OCI-LY3 (cell line): Measurements from ENCODE around the gene RFX3.

Experiments
- H2AFZ ChIP-seq: fragments of 200-600, 300-600 bp; shearing (Covaris generic); 2 replicates; pipeline ENCODE4 v1.6.0; 2014; ENCODE audit warnings: antibody characterized with exemption, low read depth, low read length
- H3K27ac ChIP-seq: fragments of 200-600, 300-600 bp; sonication (generic); 2 replicates; pipeline ENCODE4 v1.5.1; 2014; ENCODE audit warnings: mild to moderate bottlenecking, low read length, moderate library complexity, mixed read lengths
- H3K27me3 ChIP-seq: fragments of 200-600, 300-600 bp; sonication (generic); 2 replicates; pipeline ENCODE4 v1.6.1; 2014; ENCODE audit warnings: low read depth, low read length, mixed read lengths
- H3K36me3 ChIP-seq: fragments of 200-600, 300-600 bp; sonication (generic); replicated peaks from 2 replicates; pipeline ENCODE3; 2014; ENCODE audit warnings: low read depth, low read length, mixed read lengths
- H3K4me1 ChIP-seq: fragments of 300-600, 200-600 bp; sonication (generic); 2 replicates; pipeline ENCODE4 v1.6.1; 2014; ENCODE audit warnings: low read length, mixed read lengths
- H3K4me2 ChIP-seq: fragments of 200-600, 300-600 bp; sonication (generic); 2 replicates; pipeline ENCODE4 v1.6.1; 2014; ENCODE audit warnings: low read length, mixed read lengths
- H3K4me3 ChIP-seq: fragments of 300-600, 200-600 bp; sonication (generic); 2 replicates; pipeline ENCODE4 v1.5.1; 2014; ENCODE audit warnings: antibody characterized with exemption, mild to moderate bottlenecking, low read length, moderate library complexity
- H3K79me2 ChIP-seq: fragments of 300-600, 200-600 bp; shearing (Covaris generic); 2 replicates; pipeline ENCODE4 v1.6.1; 2014; ENCODE audit warnings: mild to moderate bottlenecking, low read length, mixed read lengths
- H3K9ac ChIP-seq: fragments of 300-600, 200-600 bp; shearing (Covaris generic); 2 replicates; pipeline ENCODE4 v1.6.0; 2014; ENCODE audit warnings: mild to moderate bottlenecking, low read length, moderate library complexity
- H3K9me3 ChIP-seq: fragments of 200-600, 300-600 bp; shearing (Covaris generic); 2 replicates; pipeline ENCODE4 v1.6.1; 2014; ENCODE audit warnings: low read length, mixed read lengths; ENCODE audit not compliant: insufficient read depth
- H4K20me1 ChIP-seq: fragments of 200-600, 300-600 bp; sonication (generic); 2 replicates; pipeline ENCODE4 v1.6.1; 2016; ENCODE audit warnings: low read length, mixed read lengths; ENCODE audit not compliant: insufficient read depth
- EZH2phosphoT487 ChIP-seq: fragments of 200-600 bp; shearing (Covaris generic); IDR thresholded peaks from 2 replicates; pipeline ENCODE4 v1.6.1; 2018; ENCODE audit warnings: antibody characterized with exemption, mixed run types, low read depth
- TF ChIP-seq, protein P1 (sequence below): fragments of 200-600, 300-600 bp; sonication (generic); IDR thresholded peaks from 2 replicates; pipeline ENCODE4 v1.5.1; 2014; ENCODE audit warnings: antibody characterized with exemption, low read length, low read depth

RFX3 gene

GRCh38 chr9:3473405-3473804, 52.4 kb downstream of the RFX3 start:
- Histone ChIP-seq H2AFZ (no peak overlapping the region), H3K4me1 (peaks cover 55% of the 10 kb centered on the region), H3K27me3 (no peaks in the 10 kb centered on the region), H3K4me3 (no peak overlapping the region), H3K27ac (peak overlapping the region; percentile 57), H3K4me2 (peak overlapping the region; percentile 49), H3K9ac (no peak overlapping the region), H3K9me3 (no peaks in the 10 kb centered on the region), H4K20me1 (no peaks in the 10 kb centered on the region), H3K79me2 (no peaks in the 10 kb centered on the region), H3K36me3 (peaks cover 16% of the 10 kb centered on the region)
- TF ChIP-seq EZH2phosphoT487 = no peak
- TF ChIP-seq, protein P1, sequence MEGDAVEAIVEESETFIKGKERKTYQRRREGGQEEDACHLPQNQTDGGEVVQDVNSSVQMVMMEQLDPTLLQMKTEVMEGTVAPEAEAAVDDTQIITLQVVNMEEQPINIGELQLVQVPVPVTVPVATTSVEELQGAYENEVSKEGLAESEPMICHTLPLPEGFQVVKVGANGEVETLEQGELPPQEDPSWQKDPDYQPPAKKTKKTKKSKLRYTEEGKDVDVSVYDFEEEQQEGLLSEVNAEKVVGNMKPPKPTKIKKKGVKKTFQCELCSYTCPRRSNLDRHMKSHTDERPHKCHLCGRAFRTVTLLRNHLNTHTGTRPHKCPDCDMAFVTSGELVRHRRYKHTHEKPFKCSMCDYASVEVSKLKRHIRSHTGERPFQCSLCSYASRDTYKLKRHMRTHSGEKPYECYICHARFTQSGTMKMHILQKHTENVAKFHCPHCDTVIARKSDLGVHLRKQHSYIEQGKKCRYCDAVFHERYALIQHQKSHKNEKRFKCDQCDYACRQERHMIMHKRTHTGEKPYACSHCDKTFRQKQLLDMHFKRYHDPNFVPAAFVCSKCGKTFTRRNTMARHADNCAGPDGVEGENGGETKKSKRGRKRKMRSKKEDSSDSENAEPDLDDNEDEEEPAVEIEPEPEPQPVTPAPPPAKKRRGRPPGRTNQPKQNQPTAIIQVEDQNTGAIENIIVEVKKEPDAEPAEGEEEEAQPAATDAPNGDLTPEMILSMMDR = peak; percentile 47

GRCh38 chr9:3471883-3472282, 53.9 kb downstream of the RFX3 start:
- Histone ChIP-seq H3K4me1 (peaks cover 44% of the 10 kb centered on the region), H3K9ac (no peak overlapping the region), H3K27ac (no peak overlapping the region), H4K20me1 (no peaks in the 10 kb centered on the region), H3K27me3 (no peaks in the 10 kb centered on the region), H3K9me3 (no peaks in the 10 kb centered on the region), H3K36me3 (peaks cover 4% of the 10 kb centered on the region), H3K4me2 (no peak overlapping the region), H3K79me2 (no peaks in the 10 kb centered on the region), H2AFZ (no peak overlapping the region), H3K4me3 (no peak overlapping the region)
- TF ChIP-seq, protein P1 = no peak
- no peak for TF ChIP-seq EZH2phosphoT487

- H3K27ac ChIP-seq = no peak overlapping the region
- H3K4me3 ChIP-seq = no peak overlapping the region
These were observed 57.2 kb downstream of the RFX3 start for GRCh38 chr9:3468421-3469205.

DNA sequence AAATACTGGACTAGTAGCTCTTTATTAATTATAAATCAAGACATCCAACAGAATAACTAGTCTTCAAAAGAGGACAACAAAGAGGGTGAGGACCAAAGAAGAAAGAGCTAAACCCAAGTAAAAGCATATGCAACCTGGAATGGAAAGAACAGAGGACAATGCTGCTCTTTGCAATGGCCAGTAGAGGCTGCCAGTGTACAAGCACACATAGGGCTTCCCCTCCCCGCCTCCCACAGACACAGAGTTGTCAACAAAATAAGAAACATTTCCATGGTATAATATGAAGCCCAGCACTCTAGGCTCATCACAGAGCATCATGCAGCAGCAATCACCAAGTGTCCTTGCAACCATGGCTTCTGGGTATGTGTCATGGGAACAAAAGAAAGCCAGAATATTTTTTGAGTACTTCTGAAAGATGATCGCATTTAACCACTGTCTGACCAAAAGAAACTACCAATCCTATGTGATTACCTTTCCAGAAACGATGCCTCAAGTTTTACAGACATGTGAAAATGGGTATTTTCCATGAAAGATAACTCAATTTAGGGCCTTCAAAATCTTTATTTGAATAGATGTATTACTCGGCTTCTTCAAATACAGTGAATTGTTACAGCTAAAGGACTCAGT, 58.1 kb downstream of the RFX3 start:
- Histone ChIP-seq H3K27ac (no peak overlapping the region), H4K20me1 (no peaks in the 10 kb centered on the region), H2AFZ (no peak overlapping the region), H3K36me3 (no peaks in the 10 kb centered on the region), H3K9me3 (no peaks in the 10 kb centered on the region), H3K4me1 (peaks cover 6% of the 10 kb centered on the region), H3K9ac (no peak overlapping the region), H3K4me3 (no peak overlapping the region), H3K79me2 (no peaks in the 10 kb centered on the region), H3K27me3 (no peaks in the 10 kb centered on the region), H3K4me2 (peak overlapping the region; percentile 35)
- TF ChIP-seq EZH2phosphoT487 = no peak
- TF ChIP-seq, protein P1 = peak; percentile 95

More at GRCh38 chr9:3468421-3469205, 57.2 kb downstream of the RFX3 start:
- no peaks in the 10 kb centered on the region for H3K9me3 ChIP-seq
- H2AFZ ChIP-seq = no peak overlapping the region
- no peaks in the 10 kb centered on the region for H3K79me2 ChIP-seq
- H3K4me2 ChIP-seq = no peak overlapping the region
- H3K9ac ChIP-seq = no peak overlapping the region
- TF ChIP-seq, protein P1 = no peak
- no peak for TF ChIP-seq EZH2phosphoT487
- no peaks in the 10 kb centered on the region for H4K20me1 ChIP-seq
- H3K4me1 ChIP-seq = peaks cover 15% of the 10 kb centered on the region
- H3K36me3 ChIP-seq = no peaks in the 10 kb centered on the region
- no peaks in the 10 kb centered on the region for H3K27me3 ChIP-seq
